B cell (primary cell): ENCODE results near the gene NCOA1. TPM values are rescaled to one million over a fixed set of nuclear protein-coding genes. Genes with fewer than 3 reads are reported as not detected.

ENCODE experiments used
- ATAC-seq: fragments of 200-7000 bp; cut with Tn5 transposase; one replicate; pipeline ENCODE4 v1.10.0; 2021; ENCODE audit warnings: low read depth, mild to moderate bottlenecking, moderate number of reproducible peaks, moderate library complexity
- CTCF ChIA-PET: fragments of 350-600 bp; sonication (Branson Sonifier 250); formaldehyde crosslinking; loops from one replicate; lab custom pipeline; 2021; ENCODE audit warnings: antibody characterized with exemption, inconsistent platforms; lab: Charles Lee
- POLR2A ChIA-PET: fragments of 350-600 bp; sonication (Branson Sonifier 250); formaldehyde crosslinking; loops from one replicate; lab custom pipeline; 2021; ENCODE audit warnings: antibody characterized with exemption; lab: Charles Lee
- DNase-seq: peaks from one replicate; pipeline ENCODE4 v3.0.0; 2013
- H2AFZ ChIP-seq: 2 replicates; pipeline ENCODE4 v1.6.1; 2012; ENCODE audit warnings: mild to moderate bottlenecking, low read depth, low read length; ENCODE audit not compliant: insufficient read depth, poor library complexity, severe bottlenecking
- H3K27ac ChIP-seq, 2 donors: 1 replicate in 1 of 2; 2 replicates in 1 of 2; pipeline ENCODE4 v1.5.1; 2012 to 2013; ENCODE audit warnings: low read length in 2 of 2, mild to moderate bottlenecking in 2 of 2, moderate library complexity in 1 of 2
- H3K27me3 ChIP-seq, 4 experiments: fragments of 200-600 bp in 1 of 4; sonication (generic) in 1 of 4; replicated peaks in 1 of 4; 1 replicate in 2 of 4; 2 replicates in 2 of 4; pipeline versions ENCODE4 v1.6.1 to v1.7.0; 2013 to 2016; ENCODE audit warnings: low read length in 3 of 4, mild to moderate bottlenecking in 2 of 4, mixed read lengths in 1 of 4, moderate library complexity in 1 of 4; ENCODE audit not compliant: insufficient read depth in 4 of 4, control insufficient read depth in 3 of 4; ENCODE audit errors: control extremely low read depth in 1 of 4
- H3K36me3 ChIP-seq, 2 experiments: replicated peaks in 1 of 2; 1 replicate in 1 of 2; 2 replicates in 1 of 2; pipeline versions ENCODE4 v1.6.1 to v1.7.1; 2013; ENCODE audit warnings: low read length in 1 of 2; ENCODE audit not compliant: insufficient read depth in 2 of 2, control insufficient read depth in 1 of 2; ENCODE audit errors: control extremely low read depth in 1 of 2, extremely low read depth in 1 of 2
- H3K4me1 ChIP-seq, 2 donors: fragments of 200-600 bp in 1 of 2; sonication (generic) in 1 of 2; 1 replicate in 1 of 2; 2 replicates in 1 of 2; pipeline versions ENCODE4 v1.5.1 to v1.6.1; 2013 to 2017; ENCODE audit warnings: low read length in 2 of 2; ENCODE audit not compliant: control insufficient read depth in 2 of 2, insufficient read depth in 2 of 2
- H3K4me2 ChIP-seq: replicated peaks from 2 replicates; pipeline ENCODE3; 2012; ENCODE audit warnings: mild to moderate bottlenecking, low read depth, low read length; ENCODE audit not compliant: poor library complexity, severe bottlenecking
- H3K4me3 ChIP-seq, 5 experiments: fragments of 200-600 bp in 1 of 5; sonication (generic) in 1 of 5; 1 replicate in 3 of 5; 2 replicates in 2 of 5; pipeline versions ENCODE4 v1.5.1 to v1.7.0; 2011 to 2016; ENCODE audit warnings: low read length in 4 of 5, mild to moderate bottlenecking in 4 of 5, low read depth in 2 of 5, control low read depth in 1 of 5, moderate library complexity in 1 of 5; ENCODE audit not compliant: insufficient read depth in 1 of 5; ENCODE audit errors: control extremely low read depth in 1 of 5, extremely low read depth in 1 of 5
- H3K79me2 ChIP-seq: fragments of 200-600 bp; sonication (generic); one replicate; pipeline ENCODE4 v1.6.0; 2016; ENCODE audit warnings: low read length; ENCODE audit not compliant: control insufficient read depth, insufficient read depth
- H3K9ac ChIP-seq: fragments of 200-600 bp; sonication (generic); 2 replicates; pipeline ENCODE4 v1.6.1; 2017; ENCODE audit warnings: mild to moderate bottlenecking, low read length, moderate library complexity
- H3K9me3 ChIP-seq, 3 donors: one replicate each; pipeline versions ENCODE4 v1.6.1 to v1.7.1; 2013; ENCODE audit warnings: low read length in 2 of 3; ENCODE audit not compliant: control insufficient read depth in 2 of 3, insufficient read depth in 1 of 3; ENCODE audit errors: control extremely low read depth in 1 of 3
- H4K20me1 ChIP-seq: 2 replicates; pipeline ENCODE4 v1.6.0; 2012; ENCODE audit warnings: mild to moderate bottlenecking, low read length; ENCODE audit not compliant: insufficient read depth, control insufficient read depth, poor library complexity, severe bottlenecking
- H3K27ac Mint-ChIP-seq: one replicate; pipeline ENCODE4 v1.8.0; 2021; ENCODE audit warnings: mixed read lengths
- H3K27me3 Mint-ChIP-seq: one replicate; pipeline ENCODE4 v1.8.0; 2021; ENCODE audit warnings: mixed read lengths
- H3K4me1 Mint-ChIP-seq: one replicate; pipeline ENCODE4 v1.8.0; 2021; ENCODE audit warnings: mixed read lengths
- H3K4me3 Mint-ChIP-seq: one replicate; pipeline ENCODE4 v1.8.0; 2021; ENCODE audit warnings: mixed read lengths
- H3K9me3 Mint-ChIP-seq: one replicate; pipeline ENCODE4 v1.8.0; 2022; ENCODE audit warnings: mixed read lengths; ENCODE audit not compliant: insufficient read depth
- EZH2 ChIP-seq: IDR thresholded peaks from 2 replicates; pipeline ENCODE4 v1.6.1; 2012; ENCODE audit warnings: borderline replicate concordance, low read depth, mild to moderate bottlenecking, moderate library complexity, low read length; ENCODE audit not compliant: insufficient read depth, poor library complexity, severe bottlenecking
- WGBS: methylation state at CpG from one replicate; pipeline ENCODE4 v1.1.5; 2013; ENCODE audit warnings: missing lambda C conversion rate; ENCODE audit not compliant: insufficient coverage; 5-methylcytosine and 5-hydroxymethylcytosine counted together
- intact Hi-C: fragments of 100-400 bp; cut with micrococcal nuclease; formaldehyde crosslinking; loops from one replicate; pipeline ENCODE4 v1.10.0; 2022
- polyA plus RNA-seq: library from polyadenylated mRNA; depleted of rRNA; stranded (reverse); fragments of >200 nt; gene quantifications from 2 replicates; pipeline ENCODE4 v1.2.3, GENCODE V29; 2012
- total RNA-seq, 2 donors: library from RNA; stranded (reverse); fragments of 120-200 nt in 1 of 2; gene quantifications; 1 replicate in 1 of 2; 2 replicates in 1 of 2; pipeline versions ENCODE4 v1.2.3 to v1.2.4, GENCODE V29; 2013 to 2022
- TF ChIP-seq, protein P1 (sequence below): fragments of 200-600 bp; IDR thresholded peaks from one replicate; pipeline ENCODE4 v1.8.0; 2022; ENCODE audit warnings: antibody characterized with exemption, mild to moderate bottlenecking

The NCOA1 gene
- total and polyA plus RNA-seq, 2 donors (not counting 1 experiment from before 2014, with no cell fraction given) = 11.6 to 49.1 TPM

DNA sequence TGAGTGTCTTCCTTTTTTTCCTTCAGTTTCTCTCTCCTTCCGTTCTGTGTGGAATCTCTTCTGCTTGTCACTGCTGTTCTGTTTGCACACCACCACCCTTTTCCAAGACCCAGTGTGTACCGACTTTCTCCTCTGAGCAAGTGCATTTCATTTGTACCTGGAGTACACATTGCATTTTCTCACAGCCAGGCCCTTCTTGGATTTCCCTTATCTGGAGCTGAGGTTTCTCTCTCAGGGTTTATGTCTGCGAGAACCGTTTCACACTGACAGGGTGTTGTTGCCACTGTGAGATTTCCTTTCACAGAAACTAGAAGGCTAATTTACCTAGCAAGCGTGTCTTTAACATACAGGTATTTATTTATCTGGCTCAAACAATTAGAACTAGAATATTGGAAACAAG, 26.2 kb downstream of the NCOA1 start:
- peaks cover 15% of the 10 kb centered on the region for H4K20me1 ChIP-seq
- no peaks in the 10 kb centered on the region for H3K27me3 Mint-ChIP-seq
- intact Hi-C loops = no loop called here
- H3K4me3 ChIP-seq = no peak overlapping the region
- DNase-seq (no peak), ATAC-seq (no peak)
- H3K36me3 ChIP-seq = no peaks in the 10 kb centered on the region
- H3K27ac Mint-ChIP-seq = no peak overlapping the region
- peaks cover 36% of the 10 kb centered on the region for H3K4me1 Mint-ChIP-seq
- H3K27me3 ChIP-seq = no peaks in the 10 kb centered on the region
- no peak overlapping the region for H3K4me3 Mint-ChIP-seq
- no peak overlapping the region for H3K4me2 ChIP-seq
- H3K4me1 ChIP-seq = peaks cover 5 to 8% of the 10 kb centered on the region in 2 donors
- H3K9me3 Mint-ChIP-seq = no peaks in the 10 kb centered on the region
- no peak overlapping the region for H3K9ac ChIP-seq
- TF ChIP-seq EZH2 = no peak
- TF ChIP-seq, protein P1, sequence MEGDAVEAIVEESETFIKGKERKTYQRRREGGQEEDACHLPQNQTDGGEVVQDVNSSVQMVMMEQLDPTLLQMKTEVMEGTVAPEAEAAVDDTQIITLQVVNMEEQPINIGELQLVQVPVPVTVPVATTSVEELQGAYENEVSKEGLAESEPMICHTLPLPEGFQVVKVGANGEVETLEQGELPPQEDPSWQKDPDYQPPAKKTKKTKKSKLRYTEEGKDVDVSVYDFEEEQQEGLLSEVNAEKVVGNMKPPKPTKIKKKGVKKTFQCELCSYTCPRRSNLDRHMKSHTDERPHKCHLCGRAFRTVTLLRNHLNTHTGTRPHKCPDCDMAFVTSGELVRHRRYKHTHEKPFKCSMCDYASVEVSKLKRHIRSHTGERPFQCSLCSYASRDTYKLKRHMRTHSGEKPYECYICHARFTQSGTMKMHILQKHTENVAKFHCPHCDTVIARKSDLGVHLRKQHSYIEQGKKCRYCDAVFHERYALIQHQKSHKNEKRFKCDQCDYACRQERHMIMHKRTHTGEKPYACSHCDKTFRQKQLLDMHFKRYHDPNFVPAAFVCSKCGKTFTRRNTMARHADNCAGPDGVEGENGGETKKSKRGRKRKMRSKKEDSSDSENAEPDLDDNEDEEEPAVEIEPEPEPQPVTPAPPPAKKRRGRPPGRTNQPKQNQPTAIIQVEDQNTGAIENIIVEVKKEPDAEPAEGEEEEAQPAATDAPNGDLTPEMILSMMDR = no peak
- peaks cover 0 to 4% (median 1%) of the 10 kb centered on the region in 3 donors for H3K9me3 ChIP-seq
- peaks cover 93% of the 10 kb centered on the region for H3K79me2 ChIP-seq
- no peak overlapping the region for H3K27ac ChIP-seq
- ChIA-PET POLR2A (no interaction called here), CTCF (no interaction called here)
- no peak overlapping the region for H2AFZ ChIP-seq
- WGBS = 75% methylated on average over 1 of the region's 5 CpGs

DNA sequence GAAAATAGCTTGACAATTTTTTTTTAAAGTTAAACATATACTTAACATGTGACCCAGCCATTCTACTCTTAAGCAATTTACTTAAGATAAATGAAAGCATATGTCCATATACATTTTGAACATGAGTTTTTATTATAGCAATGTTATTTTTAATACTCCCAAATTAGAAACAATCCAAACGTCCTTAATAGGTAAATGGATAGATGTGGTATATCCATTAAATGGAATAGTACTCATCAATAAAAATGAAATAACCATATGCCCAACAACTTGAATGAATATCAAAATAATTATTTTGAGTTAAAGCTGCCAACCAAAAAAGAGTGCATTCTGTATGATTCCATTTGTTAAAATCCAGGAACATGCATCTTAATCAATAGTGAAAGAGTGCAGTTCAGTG, 29.1 kb downstream of the NCOA1 start:
- Histone ChIP-seq H3K9me3 (peaks cover 0 to 4% (median 1%) of the 10 kb centered on the region in 3 donors), H3K9ac (no peak overlapping the region), H3K27ac (no peak overlapping the region), H3K4me3 (no peak overlapping the region), H3K79me2 (peaks cover 85% of the 10 kb centered on the region), H3K4me1 (peaks cover 0 to 8% of the 10 kb centered on the region in 2 donors), H3K36me3 (no peaks in the 10 kb centered on the region), H4K20me1 (peaks cover 15% of the 10 kb centered on the region), H3K27me3 (no peaks in the 10 kb centered on the region), H3K4me2 (no peak overlapping the region), H2AFZ (no peak overlapping the region)
- H3K4me3 Mint-ChIP-seq = no peak overlapping the region
- WGBS = no CpG with 5 or more reads among the region's 1 CpG
- ATAC-seq = no peak
- intact Hi-C loops = no loop called here
- H3K27me3 Mint-ChIP-seq = no peaks in the 10 kb centered on the region
- CTCF ChIA-PET = interaction anchor here (0.6 kb wide), 1 partner anchor 12 kb away, joined by 3 read pairs; no protein-coding TSS in a partner anchor
- no peak for DNase-seq
- H3K27ac Mint-ChIP-seq = no peak overlapping the region
- TF ChIP-seq, protein P1 = no peak
- no peak for TF ChIP-seq EZH2
- H3K9me3 Mint-ChIP-seq = no peaks in the 10 kb centered on the region
- H3K4me1 Mint-ChIP-seq = peaks cover 30% of the 10 kb centered on the region
- POLR2A ChIA-PET = interaction anchor here (0.6 kb wide), 1 partner anchor 723 kb away, joined by 3 read pairs; no protein-coding TSS in a partner anchor
